Panc1 (cell line): Measurements from ENCODE around the gene SLF2. TPM values are rescaled to one million over a fixed set of nuclear protein-coding genes. Genes with fewer than 3 reads are reported as not detected.

Source experiments
- ATAC-seq: fragments of 200-7000 bp; cut with Tn5 transposase; 2 replicates; pipeline ENCODE4 v1.9.1; 2020; ENCODE audit warnings: mild to moderate bottlenecking, moderate library complexity
- BruUV-seq: library from RNA; stranded (reverse); fragments of 400-500 nt; replicated peaks from 2 replicates; lab custom pipeline; 2021; lab: Mats Ljungman, UMichigan
- CTCF ChIA-PET: fragments of 300-600 bp; sonication (Branson Sonifier 250); formaldehyde crosslinking; loops from one replicate; lab custom pipeline; 2022; ENCODE audit warnings: antibody characterized with exemption; lab: Charles Lee
- POLR2A ChIA-PET: fragments of 300-600 bp; sonication (Branson Sonifier 250); formaldehyde crosslinking; loops from one replicate; lab custom pipeline; 2022; ENCODE audit warnings: antibody characterized with exemption; lab: Charles Lee
- DNase-seq: peaks from one replicate; pipeline ENCODE4 v3.0.0-alpha.2; 2010; ENCODE audit warnings: low read depth, low spot score
- H3K27ac ChIP-seq: 2 replicates; pipeline ENCODE4 v1.5.1; 2011; ENCODE audit warnings: mild to moderate bottlenecking, low read length, inconsistent platforms
- H3K27me3 ChIP-seq: fragments of 200-500 bp; sonication (Bioruptor generic); 2 replicates; pipeline ENCODE4 v1.6.0; 2014; ENCODE audit warnings: low read length, inconsistent platforms; ENCODE audit not compliant: control insufficient read depth, insufficient read depth
- H3K36me3 ChIP-seq: fragments of 200-500 bp; sonication (Bioruptor generic); 2 replicates; pipeline ENCODE4 v1.5.1; 2014; ENCODE audit warnings: inconsistent platforms, mild to moderate bottlenecking, low read length, moderate library complexity; ENCODE audit not compliant: control insufficient read depth, insufficient read depth
- H3K4me1 ChIP-seq: 2 replicates; pipeline ENCODE4 v1.5.1; 2011; ENCODE audit warnings: inconsistent platforms, mild to moderate bottlenecking, low read length, moderate library complexity; ENCODE audit not compliant: control insufficient read depth, insufficient read depth
- H3K4me3 ChIP-seq, 2 experiments: 2 replicates each; pipeline ENCODE4 v1.5.1; 2011 to 2012; ENCODE audit warnings: low read depth in 2 of 2, low read length in 2 of 2, mild to moderate bottlenecking in 2 of 2, inconsistent platforms in 1 of 2, moderate library complexity in 1 of 2
- H3K9me3 ChIP-seq: fragments of 200-500 bp; sonication (Bioruptor generic); 2 replicates; pipeline ENCODE4 v1.5.1; 2014; ENCODE audit warnings: low read depth, mild to moderate bottlenecking, inconsistent platforms, low read length, moderate library complexity; ENCODE audit not compliant: control insufficient read depth, insufficient read depth
- CTCF ChIP-seq: fragments of 450-650 bp; IDR thresholded peaks from 2 replicates; pipeline ENCODE4 v1.5.1; 2017; ENCODE audit warnings: mild to moderate bottlenecking
- POLR2AphosphoS5 ChIP-seq: IDR thresholded peaks from 2 replicates; pipeline ENCODE4 v1.6.1; 2012; ENCODE audit warnings: mild to moderate bottlenecking, low read depth, low read length, moderate library complexity
- SIN3A ChIP-seq: IDR thresholded peaks from 2 replicates; pipeline ENCODE4 v1.6.1; 2012; ENCODE audit warnings: low read depth, mild to moderate bottlenecking, low read length, moderate library complexity, borderline replicate concordance; ENCODE audit not compliant: insufficient read depth
- TCF7L2 ChIP-seq: IDR thresholded peaks from 2 replicates; pipeline ENCODE4 v1.6.1; 2011; ENCODE audit warnings: mild to moderate bottlenecking, low read depth, low read length, inconsistent platforms
- in situ Hi-C: cut with HindIII; loops from 2 replicates; pipeline ENCODE4 v1.10.0; 2016; ENCODE audit warnings: low sequenced_read_pairs, low pct_unique_long_range_greater_than_20kb
- intact Hi-C: fragments of 100-400 bp; cut with micrococcal nuclease; formaldehyde crosslinking; loops from one replicate; pipeline ENCODE4 v1.10.0; 2022; ENCODE audit not compliant: unreplicated experiment
- total RNA-seq: library from RNA; stranded (reverse); gene quantifications from one replicate; pipeline ENCODE4 v1.2.1, GENCODE V29; 2021; ENCODE audit not compliant: unreplicated experiment
- TF ChIP-seq, protein P1 (sequence below), 2 experiments: IDR thresholded peaks; 2 replicates each; pipeline ENCODE4 v1.6.1; 2011 to 2012; ENCODE audit warnings: low read depth in 2 of 2, control low read depth in 1 of 2, low read length in 1 of 2, mild to moderate bottlenecking in 1 of 2, moderate library complexity in 1 of 2; ENCODE audit not compliant: insufficient read depth in 1 of 2

SLF2 gene
- total RNA-seq, 1 experiment from 2014 or later, result 38.8 TPM

DNA sequence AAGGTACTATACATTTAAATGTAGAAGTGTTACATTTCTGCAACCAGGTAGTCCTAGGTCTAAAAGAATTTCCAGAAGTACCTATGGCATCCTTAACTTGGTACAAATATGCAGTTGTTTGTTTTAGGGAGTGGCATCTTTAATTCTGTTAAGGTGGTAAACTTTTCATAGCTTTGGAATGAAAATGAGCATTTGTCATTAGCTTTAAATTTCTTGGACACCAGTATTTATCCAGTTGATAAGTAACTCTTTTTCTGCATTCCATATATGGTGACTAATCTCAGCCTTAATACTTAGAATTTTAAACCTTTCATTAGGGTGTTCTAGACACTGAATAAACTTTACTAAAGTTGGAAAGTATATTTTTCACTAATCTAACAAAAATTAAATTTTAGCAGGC is 10.8 kb downstream of the SLF2 start:
- Histone ChIP-seq H3K27ac (no peak overlapping the region), H3K27me3 (no peaks in the 10 kb centered on the region), H3K9me3 (no peaks in the 10 kb centered on the region), H3K4me3 (no peak overlapping the region), H3K4me1 (no peaks in the 10 kb centered on the region), H3K36me3 (peaks cover 62% of the 10 kb centered on the region)
- no peak for DNase-seq
- BruUV-seq, result no TSS peak
- in situ Hi-C loops, result no loop called here
- POLR2A ChIA-PET, result no interaction called here
- ATAC-seq, result no peak
- TF ChIP-seq POLR2AphosphoS5 (no peak), SIN3A (no peak), TCF7L2 (no peak), CTCF (no peak)
- TF ChIP-seq, protein P1, sequence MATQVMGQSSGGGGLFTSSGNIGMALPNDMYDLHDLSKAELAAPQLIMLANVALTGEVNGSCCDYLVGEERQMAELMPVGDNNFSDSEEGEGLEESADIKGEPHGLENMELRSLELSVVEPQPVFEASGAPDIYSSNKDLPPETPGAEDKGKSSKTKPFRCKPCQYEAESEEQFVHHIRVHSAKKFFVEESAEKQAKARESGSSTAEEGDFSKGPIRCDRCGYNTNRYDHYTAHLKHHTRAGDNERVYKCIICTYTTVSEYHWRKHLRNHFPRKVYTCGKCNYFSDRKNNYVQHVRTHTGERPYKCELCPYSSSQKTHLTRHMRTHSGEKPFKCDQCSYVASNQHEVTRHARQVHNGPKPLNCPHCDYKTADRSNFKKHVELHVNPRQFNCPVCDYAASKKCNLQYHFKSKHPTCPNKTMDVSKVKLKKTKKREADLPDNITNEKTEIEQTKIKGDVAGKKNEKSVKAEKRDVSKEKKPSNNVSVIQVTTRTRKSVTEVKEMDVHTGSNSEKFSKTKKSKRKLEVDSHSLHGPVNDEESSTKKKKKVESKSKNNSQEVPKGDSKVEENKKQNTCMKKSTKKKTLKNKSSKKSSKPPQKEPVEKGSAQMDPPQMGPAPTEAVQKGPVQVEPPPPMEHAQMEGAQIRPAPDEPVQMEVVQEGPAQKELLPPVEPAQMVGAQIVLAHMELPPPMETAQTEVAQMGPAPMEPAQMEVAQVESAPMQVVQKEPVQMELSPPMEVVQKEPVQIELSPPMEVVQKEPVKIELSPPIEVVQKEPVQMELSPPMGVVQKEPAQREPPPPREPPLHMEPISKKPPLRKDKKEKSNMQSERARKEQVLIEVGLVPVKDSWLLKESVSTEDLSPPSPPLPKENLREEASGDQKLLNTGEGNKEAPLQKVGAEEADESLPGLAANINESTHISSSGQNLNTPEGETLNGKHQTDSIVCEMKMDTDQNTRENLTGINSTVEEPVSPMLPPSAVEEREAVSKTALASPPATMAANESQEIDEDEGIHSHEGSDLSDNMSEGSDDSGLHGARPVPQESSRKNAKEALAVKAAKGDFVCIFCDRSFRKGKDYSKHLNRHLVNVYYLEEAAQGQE (IDR thresholded peaks at IDR 0.05; ENCODE audit: insufficient read depth in 1 of 2, low read depth in 2 of 2, low read length in 1 of 2), result no peak
- intact Hi-C loops, result no loop called here
- CTCF ChIA-PET, result interaction anchor here (1.2 kb wide), 1 partner anchor 44 kb away, joined by 4 read pairs; no protein-coding TSS in a partner anchor

- Histone ChIP-seq H3K36me3 (peaks cover 69% of the 10 kb centered on the region), H3K4me1 (no peaks in the 10 kb centered on the region), H3K4me3 (no peak overlapping the region), H3K9me3 (no peaks in the 10 kb centered on the region), H3K27ac (no peak overlapping the region), H3K27me3 (no peaks in the 10 kb centered on the region)
- in situ Hi-C loops, result no loop called here
- TF ChIP-seq SIN3A, result no peak
- no peak for TF ChIP-seq TCF7L2
- TF ChIP-seq, protein P1 (IDR thresholded peaks at IDR 0.05; ENCODE audit: insufficient read depth in 1 of 2, low read depth in 2 of 2, low read length in 1 of 2), result no peak
- no peak for TF ChIP-seq POLR2AphosphoS5
- no peak for TF ChIP-seq CTCF
- DNase-seq, result no peak
- ChIA-PET CTCF (interaction anchor here (0.6 kb wide), 1 partner anchor 88 kb away, joined by 4 read pairs; no protein-coding TSS in a partner anchor), POLR2A (no interaction called here)
- no peak for ATAC-seq
- no TSS peak for BruUV-seq
- intact Hi-C loops, result no loop called here
These were observed 14.5 kb downstream of the SLF2 start for GRCh38 chr10:100927266-100927665.
